Gastroesophageal sphincter (tissue), 3 donors: Measurements from ENCODE around the gene TKT.

Experiments used
- EP300 ChIP-seq: sonication (generic); formaldehyde crosslinking; IDR thresholded peaks from one replicate; pipeline ENCODE4 v1.6.1; 2017; ENCODE audit warnings: antibody characterized with exemption, mild to moderate bottlenecking
- POLR2A ChIP-seq, 2 donors: fragments of 450-650 bp; IDR thresholded peaks; one replicate each; pipeline ENCODE4 v1.6.1; 2017; ENCODE audit warnings: antibody characterized with exemption in 2 of 2, mild to moderate bottlenecking in 2 of 2, moderate library complexity in 1 of 2
- TF ChIP-seq, protein P1 (sequence below), 4 experiments: fragments of 200-600 bp in 2 of 4; fragments of 450-650 bp in 2 of 4; sonication (generic) in 1 of 4; IDR thresholded peaks; one replicate each; pipeline ENCODE4 v1.5.1; 2017 to 2019; ENCODE audit warnings: antibody characterized with exemption in 4 of 4, mild to moderate bottlenecking in 2 of 4, moderate library complexity in 2 of 4

DNA sequence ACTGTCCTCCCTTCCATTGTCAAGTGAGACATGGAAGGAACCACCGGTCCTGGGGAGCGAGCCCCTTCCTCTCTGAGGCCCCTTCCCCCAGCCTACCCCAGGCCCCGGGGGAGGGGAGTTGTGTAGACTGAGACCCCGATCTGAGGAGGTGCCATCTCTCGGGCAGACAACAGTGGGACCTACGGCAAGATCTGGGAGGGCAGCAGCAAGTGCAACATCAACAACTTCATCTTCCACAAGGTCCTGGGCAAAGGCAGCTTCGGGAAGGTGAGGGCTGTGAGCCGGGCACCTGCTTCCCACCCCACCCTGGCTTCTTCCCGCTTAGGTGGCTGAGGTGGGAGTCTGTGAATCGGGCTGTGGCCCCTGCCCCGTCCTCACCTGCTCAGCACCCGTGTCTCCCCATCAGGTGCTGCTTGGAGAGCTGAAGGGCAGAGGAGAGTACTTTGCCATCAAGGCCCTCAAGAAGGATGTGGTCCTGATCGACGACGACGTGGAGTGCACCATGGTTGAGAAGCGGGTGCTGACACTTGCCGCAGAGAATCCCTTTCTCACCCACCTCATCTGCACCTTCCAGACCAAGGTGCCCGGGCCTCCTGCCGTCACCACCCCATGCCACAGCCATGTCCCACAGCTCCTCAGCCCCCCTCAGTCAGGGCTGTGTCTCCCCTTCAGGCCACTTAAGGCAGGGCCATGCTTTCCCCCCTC, 69.9 kb downstream of the TKT start:
- TF ChIP-seq, protein P1, sequence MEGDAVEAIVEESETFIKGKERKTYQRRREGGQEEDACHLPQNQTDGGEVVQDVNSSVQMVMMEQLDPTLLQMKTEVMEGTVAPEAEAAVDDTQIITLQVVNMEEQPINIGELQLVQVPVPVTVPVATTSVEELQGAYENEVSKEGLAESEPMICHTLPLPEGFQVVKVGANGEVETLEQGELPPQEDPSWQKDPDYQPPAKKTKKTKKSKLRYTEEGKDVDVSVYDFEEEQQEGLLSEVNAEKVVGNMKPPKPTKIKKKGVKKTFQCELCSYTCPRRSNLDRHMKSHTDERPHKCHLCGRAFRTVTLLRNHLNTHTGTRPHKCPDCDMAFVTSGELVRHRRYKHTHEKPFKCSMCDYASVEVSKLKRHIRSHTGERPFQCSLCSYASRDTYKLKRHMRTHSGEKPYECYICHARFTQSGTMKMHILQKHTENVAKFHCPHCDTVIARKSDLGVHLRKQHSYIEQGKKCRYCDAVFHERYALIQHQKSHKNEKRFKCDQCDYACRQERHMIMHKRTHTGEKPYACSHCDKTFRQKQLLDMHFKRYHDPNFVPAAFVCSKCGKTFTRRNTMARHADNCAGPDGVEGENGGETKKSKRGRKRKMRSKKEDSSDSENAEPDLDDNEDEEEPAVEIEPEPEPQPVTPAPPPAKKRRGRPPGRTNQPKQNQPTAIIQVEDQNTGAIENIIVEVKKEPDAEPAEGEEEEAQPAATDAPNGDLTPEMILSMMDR (IDR thresholded peaks at IDR 0.05) = no peak
- TF ChIP-seq POLR2A (IDR thresholded peaks at IDR 0.05) (no peak), EP300 (no peak)
